GM23338 (cell line): Measurements from ENCODE around the gene MAP1S.

Source experiments
- EZH2 ChIP-seq: fragments of 200-600 bp; sonication (generic); IDR thresholded peaks from one replicate; pipeline ENCODE4 v1.8.0; 2017; ENCODE audit warnings: antibody characterized with exemption, mild to moderate bottlenecking, low read depth; ENCODE audit not compliant: unreplicated experiment
- REST ChIP-seq: IDR thresholded peaks from one replicate; pipeline ENCODE4 v1.6.1; 2018; ENCODE audit warnings: antibody characterized with exemption; ENCODE audit not compliant: unreplicated experiment
- TF ChIP-seq, protein P1 (sequence below), 2 experiments: fragments of 200-600 bp in 1 of 2; sonication (generic) in 1 of 2; conservative IDR thresholded peaks; 2 replicates each; pipeline versions ENCODE4 v1.5.1 to v1.6.1; 2016 to 2017; ENCODE audit warnings: antibody characterized with exemption in 2 of 2, low read depth in 2 of 2, mild to moderate bottlenecking in 2 of 2, moderate library complexity in 1 of 2

- TF ChIP-seq, protein P1, sequence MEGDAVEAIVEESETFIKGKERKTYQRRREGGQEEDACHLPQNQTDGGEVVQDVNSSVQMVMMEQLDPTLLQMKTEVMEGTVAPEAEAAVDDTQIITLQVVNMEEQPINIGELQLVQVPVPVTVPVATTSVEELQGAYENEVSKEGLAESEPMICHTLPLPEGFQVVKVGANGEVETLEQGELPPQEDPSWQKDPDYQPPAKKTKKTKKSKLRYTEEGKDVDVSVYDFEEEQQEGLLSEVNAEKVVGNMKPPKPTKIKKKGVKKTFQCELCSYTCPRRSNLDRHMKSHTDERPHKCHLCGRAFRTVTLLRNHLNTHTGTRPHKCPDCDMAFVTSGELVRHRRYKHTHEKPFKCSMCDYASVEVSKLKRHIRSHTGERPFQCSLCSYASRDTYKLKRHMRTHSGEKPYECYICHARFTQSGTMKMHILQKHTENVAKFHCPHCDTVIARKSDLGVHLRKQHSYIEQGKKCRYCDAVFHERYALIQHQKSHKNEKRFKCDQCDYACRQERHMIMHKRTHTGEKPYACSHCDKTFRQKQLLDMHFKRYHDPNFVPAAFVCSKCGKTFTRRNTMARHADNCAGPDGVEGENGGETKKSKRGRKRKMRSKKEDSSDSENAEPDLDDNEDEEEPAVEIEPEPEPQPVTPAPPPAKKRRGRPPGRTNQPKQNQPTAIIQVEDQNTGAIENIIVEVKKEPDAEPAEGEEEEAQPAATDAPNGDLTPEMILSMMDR (conservative IDR thresholded peaks at IDR 0.05; ENCODE audit: low read depth in 2 of 2), result no peak
- TF ChIP-seq EZH2 (no peak), REST (no peak)
Observed at GRCh38 chr19:17743874-17744580, 24.7 kb downstream of the MAP1S start.
